Measurements from ENCODE around the gene PHF10.

Gene PHF10

GRCh38 chr6:169669889-169670288, 54.4 kb downstream of the PHF10 start:
- DNase-seq: peak in 1 of 2 donors; percentile 4

GRCh38 chr6:169669147-169669546, 55.2 kb downstream of the PHF10 start:
- DNase-seq: no peak

DNA sequence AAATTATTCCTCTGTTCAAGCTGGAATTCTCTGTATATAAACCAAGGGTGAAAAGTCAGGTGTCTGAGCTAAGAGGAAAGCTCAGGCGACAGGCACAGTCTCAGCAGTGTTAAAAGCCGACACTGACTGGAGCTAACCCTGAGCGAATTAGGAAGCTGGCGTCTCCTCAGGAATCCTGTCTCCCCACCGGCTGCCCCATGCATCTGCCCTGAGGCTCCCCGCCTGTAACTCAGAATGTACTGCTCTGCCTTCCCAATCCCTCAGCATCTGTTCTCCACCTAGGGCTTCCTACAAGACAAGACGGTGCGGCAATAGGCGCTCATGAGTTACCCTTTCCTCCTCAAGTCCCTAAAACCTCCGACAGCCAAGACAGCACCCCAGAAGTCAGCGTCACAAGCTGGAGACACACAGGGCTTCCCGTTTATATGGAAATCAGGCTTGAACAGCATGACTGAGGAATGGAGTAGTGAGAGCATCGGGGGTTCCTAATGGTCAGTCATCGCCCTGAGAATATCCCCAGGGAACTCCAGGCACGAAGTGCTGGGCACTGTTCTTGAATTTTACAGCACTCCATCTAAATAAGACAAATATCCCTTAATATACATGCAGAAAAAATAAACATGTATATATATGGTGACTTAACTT, 56.0 kb downstream of the PHF10 start:
- no peak for DNase-seq

DNA sequence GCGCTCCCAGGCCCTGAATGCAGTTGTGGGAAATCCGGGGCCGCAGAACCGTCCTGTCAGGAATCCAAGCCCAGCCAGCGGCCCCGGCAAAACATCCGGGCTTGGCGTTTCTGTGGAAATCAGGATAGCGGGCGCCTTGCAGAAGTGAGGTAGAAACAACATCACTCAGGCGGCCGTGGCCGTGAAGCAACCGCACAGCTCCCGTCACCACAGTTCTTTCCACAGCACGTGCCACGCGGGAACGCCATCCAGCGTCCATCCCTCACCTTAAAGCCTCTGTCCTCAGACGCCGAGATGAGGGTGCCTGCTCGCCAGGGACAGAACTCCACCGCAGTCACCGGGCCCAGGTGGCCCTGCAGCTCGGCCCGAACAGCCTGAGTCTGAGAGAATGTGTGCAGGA, 56.6 kb downstream of the PHF10 start:
- DNase-seq: no peak

DNA sequence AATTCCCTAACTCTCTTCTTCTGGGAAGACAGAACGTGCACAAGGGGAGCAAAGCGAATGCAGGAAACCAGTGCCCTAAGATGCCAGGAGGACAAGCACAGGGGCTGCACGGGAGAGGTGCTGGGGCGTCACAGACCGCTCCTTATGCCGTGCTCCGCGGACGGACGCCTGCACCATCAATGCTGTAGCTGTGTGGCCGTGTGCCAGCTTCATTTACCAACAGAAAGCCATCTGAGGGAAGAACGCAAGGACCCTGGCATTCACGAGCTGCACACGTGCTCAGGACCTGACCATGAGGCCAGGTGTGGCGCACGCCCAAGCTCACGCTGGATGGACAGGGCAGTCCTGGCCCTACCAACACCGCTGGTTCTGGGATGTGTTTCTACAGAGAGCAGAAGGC, 57.9 kb downstream of the PHF10 start:
- no peak for DNase-seq

- no peak for DNase-seq
Measured at GRCh38 chr6:169665289-169665688, 59.0 kb downstream of the PHF10 start.

- DNase-seq: no peak
Measured at GRCh38 chr6:169664227-169664626, 60.1 kb downstream of the PHF10 start.

GRCh38 chr6:169663468-169663867, 60.8 kb downstream of the PHF10 start:
- no peak for DNase-seq

- DNase-seq: no peak
Measured at GRCh38 chr6:169661391-169661756, 62.9 kb downstream of the PHF10 start.

- DNase-seq: no peak
Measured at GRCh38 chr6:169660751-169661390, 63.4 kb downstream of the PHF10 start.

DNA sequence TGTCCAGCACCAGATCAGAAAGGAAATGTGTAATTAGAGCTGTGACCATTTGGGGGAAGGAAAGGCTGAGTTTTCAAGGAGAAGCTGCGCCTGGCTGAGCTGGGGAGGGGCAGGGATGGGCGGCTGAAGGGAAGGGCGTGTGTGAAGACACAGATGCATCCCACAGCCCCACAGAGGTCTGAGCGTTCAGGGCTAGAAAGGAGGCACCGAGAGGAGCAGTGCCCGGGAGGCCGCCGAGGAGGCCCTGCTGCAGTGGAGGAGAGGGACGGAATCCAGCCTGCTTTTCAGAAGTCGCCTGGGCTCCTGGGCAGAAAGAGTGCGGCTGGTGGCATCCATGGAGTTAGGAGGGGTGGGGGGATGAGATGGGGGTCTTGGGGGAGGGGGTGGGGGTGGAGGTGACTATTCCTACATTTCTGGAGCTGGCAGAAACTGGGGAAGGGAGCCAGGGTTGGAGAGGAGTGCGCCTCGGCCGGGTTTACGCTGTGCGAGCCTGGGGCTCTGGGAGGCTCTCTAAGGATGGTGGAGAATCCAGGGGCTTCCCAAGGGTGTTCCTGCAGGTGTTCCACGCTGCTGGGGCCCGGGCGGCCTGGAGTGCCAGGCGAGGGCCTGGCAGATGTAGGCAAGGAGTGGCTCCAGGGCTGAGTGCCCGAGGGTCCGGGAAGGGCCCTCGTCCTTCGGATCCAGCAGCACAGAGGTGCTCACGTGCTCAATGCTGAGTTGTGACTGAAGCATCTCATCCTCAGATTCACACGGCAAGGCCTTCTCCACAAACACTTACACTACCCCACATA, 64.3 kb downstream of the PHF10 start:
- no peak for DNase-seq

DNA sequence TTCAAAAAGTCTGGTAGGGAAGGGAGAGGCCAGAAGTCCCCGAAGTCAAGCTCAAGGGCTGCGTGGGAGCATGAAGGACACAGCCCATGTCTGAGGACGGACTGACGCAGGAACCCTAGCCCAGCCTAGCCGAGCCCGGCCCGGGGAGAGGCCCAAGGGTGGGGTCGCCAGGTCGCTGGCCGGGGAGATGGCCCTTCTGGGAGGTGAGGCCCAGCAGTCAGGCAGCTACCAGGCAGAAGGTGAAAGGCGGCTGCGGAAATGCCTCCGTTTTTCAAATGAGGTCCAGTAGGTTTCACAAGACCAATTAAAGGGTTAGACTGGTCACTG, 67.1 kb downstream of the PHF10 start:
- DNase-seq: no peak

DNA sequence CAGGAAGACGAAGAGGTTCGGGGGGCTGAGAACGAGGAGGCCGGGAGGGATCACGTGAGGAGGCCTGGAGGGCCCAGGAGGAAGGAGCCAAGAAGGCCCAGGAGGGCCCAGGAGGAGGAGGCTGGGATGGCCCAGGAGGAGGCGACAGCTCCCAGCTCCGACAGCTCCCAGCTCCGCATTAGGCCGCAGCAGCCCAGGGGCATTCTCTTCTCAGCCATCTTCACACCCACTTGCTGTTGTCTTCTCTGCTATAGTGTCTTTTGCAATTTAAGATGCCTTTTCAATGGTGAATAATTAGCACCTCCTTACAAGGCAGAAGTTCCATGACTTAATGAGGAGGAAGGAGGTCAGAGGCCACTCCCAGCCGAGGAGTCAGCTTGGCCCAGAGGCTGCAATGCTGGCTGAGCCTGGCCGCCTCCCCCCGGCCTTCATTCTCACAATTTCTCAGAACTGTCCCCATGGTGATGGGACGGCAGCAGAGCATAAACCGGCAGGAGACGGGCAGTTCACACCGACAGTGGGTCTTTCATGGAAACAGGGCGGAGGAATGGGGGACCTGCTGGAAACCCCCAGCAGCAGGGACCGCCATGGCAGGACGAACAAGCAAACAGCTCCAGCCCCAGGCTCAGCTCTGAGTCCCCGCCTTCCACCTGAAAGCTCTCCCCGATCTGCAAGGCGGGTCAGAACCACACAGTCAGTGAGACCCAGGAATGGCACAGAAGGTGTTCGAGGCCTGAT, 67.6 kb downstream of the PHF10 start:
- no peak for DNase-seq

DNA sequence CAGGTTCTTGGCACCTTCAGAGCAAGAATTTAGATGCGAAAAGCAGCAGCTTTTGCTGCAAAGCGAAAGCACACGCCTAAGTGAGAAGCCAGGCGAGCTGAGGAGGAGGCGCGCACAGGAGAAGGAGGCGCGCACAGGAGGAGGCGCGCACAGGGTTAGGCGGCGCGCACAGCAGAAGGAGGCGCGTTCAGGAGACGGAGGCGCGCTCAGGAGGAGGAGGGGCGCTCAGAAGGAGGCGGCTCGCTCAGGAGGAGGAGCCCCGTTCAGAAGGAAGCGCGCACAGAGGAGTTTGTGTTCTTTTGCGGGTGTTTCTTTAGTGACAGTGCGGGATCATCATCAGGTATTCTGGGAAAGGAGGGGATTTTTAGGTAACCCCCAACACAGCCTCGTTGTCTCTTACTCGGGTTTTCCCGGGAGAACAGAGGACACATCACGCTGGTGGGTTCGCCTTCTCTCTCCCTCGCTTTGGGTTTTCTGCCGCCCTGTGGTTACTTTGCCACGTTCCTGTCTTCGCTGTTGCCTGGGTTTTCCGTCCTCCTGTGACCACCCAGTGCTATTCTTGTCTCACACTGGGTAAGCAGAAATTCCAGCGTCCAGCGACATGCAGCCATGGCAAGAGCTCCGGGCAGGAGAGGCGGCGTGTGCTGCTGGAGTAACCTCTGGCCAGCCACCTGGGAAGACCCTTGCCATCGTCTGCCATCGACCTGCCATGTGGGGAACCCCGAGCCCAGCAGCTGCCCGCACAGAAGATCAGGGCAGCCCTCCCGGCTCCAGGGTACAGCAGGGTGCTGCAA, 69.5 kb downstream of the PHF10 start:
- DNase-seq: peak in 1 of 2 donors; percentile 72

Measured in CD4-positive, alpha-beta T cell treated with Interferon alpha-2 for 1 hour (primary cell).